Caco-2 (cell line): Measurements from ENCODE around the gene LPAR3. TPM values are rescaled to one million over a fixed set of nuclear protein-coding genes. Genes with fewer than 3 reads are reported as not detected.

Experiments
- BruUV-seq: library from RNA; stranded (reverse); fragments of 400-500 nt; replicated peaks from 2 replicates; lab custom pipeline; 2021; lab: Mats Ljungman, UMichigan
- CTCF ChIA-PET: fragments of 300-600 bp; sonication (Branson Sonifier 250); formaldehyde crosslinking; loops from one replicate; lab custom pipeline; 2022; ENCODE audit warnings: antibody characterized with exemption; lab: Charles Lee
- POLR2A ChIA-PET: fragments of 300-600 bp; sonication (Branson Sonifier 250); formaldehyde crosslinking; loops from one replicate; lab custom pipeline; 2022; ENCODE audit warnings: antibody characterized with exemption; lab: Charles Lee
- DNase-seq, 2 experiments: peaks; one replicate each; pipeline versions ENCODE4 v3.0.0 to v3.0.0-alpha.2; 2020 to 2022
- H3K27me3 ChIP-seq: replicated peaks from 2 replicates; pipeline ENCODE4 v1.6.0; 2011; ENCODE audit warnings: low read length; ENCODE audit not compliant: control insufficient read depth, insufficient read depth
- H3K36me3 ChIP-seq: 2 replicates; pipeline ENCODE4 v1.5.1; 2011; ENCODE audit warnings: low read length; ENCODE audit not compliant: control insufficient read depth, insufficient read depth
- H3K4me1 ChIP-seq: fragments of 250-450 bp; sonication (Bioruptor Pico); 2 replicates; pipeline ENCODE4 v1.5.1; 2020; ENCODE audit warnings: mild to moderate bottlenecking
- H3K4me3 ChIP-seq: 2 replicates; pipeline ENCODE4 v1.5.1; 2011; ENCODE audit warnings: low read depth, mild to moderate bottlenecking, control low read depth, low read length
- H3K9me3 ChIP-seq: fragments of 250-450 bp; sonication (Bioruptor Pico); 2 replicates; pipeline ENCODE4 v1.5.1; 2020; ENCODE audit warnings: mild to moderate bottlenecking, moderate library complexity
- H3K27ac Mint-ChIP-seq: one replicate; pipeline ENCODE4 v1.8.0; 2022; ENCODE audit warnings: mixed read lengths; ENCODE audit not compliant: unreplicated experiment
- H3K27me3 Mint-ChIP-seq: one replicate; pipeline ENCODE4 v1.8.0; 2022; ENCODE audit warnings: mixed read lengths; ENCODE audit not compliant: insufficient read depth, unreplicated experiment
- H3K36me3 Mint-ChIP-seq: one replicate; pipeline ENCODE4 v1.8.0; 2022; ENCODE audit warnings: mild to moderate bottlenecking, mixed read lengths; ENCODE audit not compliant: insufficient read depth, unreplicated experiment
- H3K4me1 Mint-ChIP-seq: one replicate; pipeline ENCODE4 v1.8.0; 2022; ENCODE audit warnings: low read depth, mixed read lengths; ENCODE audit not compliant: unreplicated experiment
- H3K4me3 Mint-ChIP-seq: one replicate; pipeline ENCODE4 v1.8.0; 2022; ENCODE audit warnings: mild to moderate bottlenecking, moderate library complexity, mixed read lengths; ENCODE audit not compliant: unreplicated experiment
- H3K9me3 Mint-ChIP-seq: one replicate; pipeline ENCODE4 v1.8.0; 2022; ENCODE audit warnings: mixed read lengths; ENCODE audit not compliant: unreplicated experiment
- intact Hi-C: fragments of 100-400 bp; cut with micrococcal nuclease; formaldehyde crosslinking; loops from one replicate; pipeline ENCODE4 v1.10.0; 2022; ENCODE audit not compliant: unreplicated experiment
- total RNA-seq: library from RNA; stranded (reverse); gene quantifications from 2 replicates; pipeline ENCODE4 v1.2.3, GENCODE V29; 2022
- TF ChIP-seq, protein P1 (sequence below), 2 experiments: fragments of 200-600 bp in 1 of 2; IDR thresholded peaks; 1 replicate in 1 of 2; 2 replicates in 1 of 2; pipeline versions ENCODE4 v1.5.1 to v1.8.0; 2011 to 2022; ENCODE audit warnings: antibody characterized with exemption in 1 of 2, control low read depth in 1 of 2, inconsistent platforms in 1 of 2, low read depth in 1 of 2, low read length in 1 of 2, mild to moderate bottlenecking in 1 of 2, moderate library complexity in 1 of 2; ENCODE audit not compliant: insufficient read depth in 1 of 2, severe bottlenecking in 1 of 2, unreplicated experiment in 1 of 2

The LPAR3 gene
- total RNA-seq, 1 experiment from 2014 or later, result not detected

DNA sequence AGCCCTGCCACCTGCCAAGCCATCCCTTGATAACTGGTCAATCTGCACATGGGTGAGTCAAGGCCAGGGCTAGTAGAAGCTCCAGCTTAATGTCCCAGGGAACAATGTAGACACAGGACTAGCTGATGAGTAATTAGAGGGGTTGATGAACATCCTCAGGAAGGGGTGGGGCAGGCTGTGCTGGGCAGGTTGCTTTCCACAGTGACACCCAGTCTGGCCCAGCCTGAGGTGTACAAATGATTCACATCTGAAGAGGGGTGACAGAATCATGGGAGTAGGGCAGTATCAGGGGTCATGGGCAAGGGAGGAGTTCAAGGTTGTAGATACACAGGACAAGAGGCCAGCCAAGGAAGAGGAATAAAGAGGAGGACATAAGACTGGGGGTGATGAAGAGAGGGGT is 4.3 kb downstream of the LPAR3 start:
- Histone ChIP-seq H3K4me3 (no peak overlapping the region), H3K4me1 (no peaks in the 10 kb centered on the region), H3K36me3 (no peaks in the 10 kb centered on the region), H3K9me3 (no peaks in the 10 kb centered on the region), H3K27me3 (no peaks in the 10 kb centered on the region; the same call in none of the 2 replicates)
- BruUV-seq, result no TSS peak
- intact Hi-C loops, result no loop called here
- no peak overlapping the region for H3K27ac Mint-ChIP-seq
- TF ChIP-seq, protein P1, sequence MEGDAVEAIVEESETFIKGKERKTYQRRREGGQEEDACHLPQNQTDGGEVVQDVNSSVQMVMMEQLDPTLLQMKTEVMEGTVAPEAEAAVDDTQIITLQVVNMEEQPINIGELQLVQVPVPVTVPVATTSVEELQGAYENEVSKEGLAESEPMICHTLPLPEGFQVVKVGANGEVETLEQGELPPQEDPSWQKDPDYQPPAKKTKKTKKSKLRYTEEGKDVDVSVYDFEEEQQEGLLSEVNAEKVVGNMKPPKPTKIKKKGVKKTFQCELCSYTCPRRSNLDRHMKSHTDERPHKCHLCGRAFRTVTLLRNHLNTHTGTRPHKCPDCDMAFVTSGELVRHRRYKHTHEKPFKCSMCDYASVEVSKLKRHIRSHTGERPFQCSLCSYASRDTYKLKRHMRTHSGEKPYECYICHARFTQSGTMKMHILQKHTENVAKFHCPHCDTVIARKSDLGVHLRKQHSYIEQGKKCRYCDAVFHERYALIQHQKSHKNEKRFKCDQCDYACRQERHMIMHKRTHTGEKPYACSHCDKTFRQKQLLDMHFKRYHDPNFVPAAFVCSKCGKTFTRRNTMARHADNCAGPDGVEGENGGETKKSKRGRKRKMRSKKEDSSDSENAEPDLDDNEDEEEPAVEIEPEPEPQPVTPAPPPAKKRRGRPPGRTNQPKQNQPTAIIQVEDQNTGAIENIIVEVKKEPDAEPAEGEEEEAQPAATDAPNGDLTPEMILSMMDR (IDR thresholded peaks at IDR 0.05; ENCODE audit: insufficient read depth in 1 of 2, low read depth in 1 of 2, low read length in 1 of 2, severe bottlenecking in 1 of 2, unreplicated experiment in 1 of 2), result no peak
- peaks cover 18% of the 10 kb centered on the region for H3K27me3 Mint-ChIP-seq
- no peak for DNase-seq
- H3K4me1 Mint-ChIP-seq, result no peaks in the 10 kb centered on the region
- H3K36me3 Mint-ChIP-seq, result no peaks in the 10 kb centered on the region
- CTCF ChIA-PET, result no interaction called here
- no peaks in the 10 kb centered on the region for H3K9me3 Mint-ChIP-seq
- POLR2A ChIA-PET, result no interaction called here
- H3K4me3 Mint-ChIP-seq, result no peak overlapping the region

DNA sequence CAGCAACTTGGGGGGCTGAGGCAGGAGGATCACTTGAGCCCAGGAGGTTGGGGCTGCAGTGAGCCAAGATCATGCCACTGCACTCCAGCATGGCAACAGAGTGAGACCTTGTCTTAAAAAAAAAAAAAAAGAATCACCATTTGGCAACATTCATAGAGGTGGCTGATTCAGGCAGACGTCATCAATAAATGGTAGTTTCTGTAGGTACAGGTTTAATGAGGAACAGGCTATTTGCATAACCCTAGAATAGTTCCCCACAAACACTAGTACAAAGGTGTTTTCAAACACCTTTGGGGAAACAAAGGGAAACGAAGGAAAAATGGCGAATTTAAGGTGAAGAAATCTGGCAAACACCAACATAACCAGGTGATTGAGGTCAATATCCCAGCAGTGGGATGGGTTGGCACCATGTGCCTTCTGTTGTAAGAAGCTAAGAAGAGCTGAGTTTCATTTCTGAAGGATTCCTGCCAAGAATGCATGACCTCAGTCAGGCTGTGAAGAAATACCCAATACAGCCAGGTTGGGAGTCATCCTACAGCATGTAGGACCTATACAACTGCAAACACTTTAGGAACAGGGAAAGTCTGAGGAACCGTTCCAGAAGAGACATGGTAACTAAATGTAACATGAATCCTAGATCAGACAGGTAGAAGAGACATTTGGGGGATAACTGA is 5.6 kb downstream of the LPAR3 start:
- intact Hi-C loops, result no loop called here
- H3K27ac Mint-ChIP-seq, result no peak overlapping the region
- POLR2A ChIA-PET, result no interaction called here
- no peaks in the 10 kb centered on the region for H3K9me3 Mint-ChIP-seq
- no peaks in the 10 kb centered on the region for H3K36me3 ChIP-seq
- H3K9me3 ChIP-seq, result no peaks in the 10 kb centered on the region
- TF ChIP-seq, protein P1 (IDR thresholded peaks at IDR 0.05; ENCODE audit: insufficient read depth in 1 of 2, low read depth in 1 of 2, low read length in 1 of 2, severe bottlenecking in 1 of 2, unreplicated experiment in 1 of 2), result no peak
- no peaks in the 10 kb centered on the region; the same call in 1 of the 2 replicates for H3K27me3 ChIP-seq
- no peak for DNase-seq
- peaks cover 18% of the 10 kb centered on the region for H3K27me3 Mint-ChIP-seq
- no peaks in the 10 kb centered on the region for H3K36me3 Mint-ChIP-seq
- no TSS peak for BruUV-seq
- H3K4me1 Mint-ChIP-seq, result no peaks in the 10 kb centered on the region
- H3K4me1 ChIP-seq, result no peaks in the 10 kb centered on the region
- CTCF ChIA-PET, result no interaction called here
- H3K4me3 Mint-ChIP-seq, result no peak overlapping the region
- H3K4me3 ChIP-seq, result no peak overlapping the region

DNA sequence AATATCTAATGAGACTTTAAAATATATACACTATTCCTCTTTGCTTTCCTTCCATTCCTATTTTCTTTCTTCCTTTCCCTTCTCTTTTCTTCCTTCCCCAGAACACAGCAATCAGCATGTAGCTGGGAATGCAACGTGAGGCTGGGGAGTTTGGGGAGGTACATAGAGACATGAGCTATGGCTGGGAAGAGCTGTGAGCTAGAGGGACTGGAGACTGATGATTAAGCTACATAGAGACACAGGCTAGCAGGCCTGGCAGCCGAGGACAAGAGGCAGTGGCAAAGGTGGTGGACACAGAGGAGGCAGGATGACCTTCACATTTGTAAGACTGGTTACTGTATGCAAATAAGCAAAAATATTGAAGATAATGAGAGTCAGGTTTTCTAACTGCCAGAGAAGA is 7.5 kb downstream of the LPAR3 start:
- H3K27ac Mint-ChIP-seq, result no peak overlapping the region
- H3K9me3 ChIP-seq, result no peaks in the 10 kb centered on the region
- POLR2A ChIA-PET, result no interaction called here
- no peaks in the 10 kb centered on the region for H3K36me3 Mint-ChIP-seq
- H3K27me3 ChIP-seq, result no peaks in the 10 kb centered on the region
- H3K4me1 ChIP-seq, result no peaks in the 10 kb centered on the region
- TF ChIP-seq, protein P1 (IDR thresholded peaks at IDR 0.05; ENCODE audit: insufficient read depth in 1 of 2, low read depth in 1 of 2, low read length in 1 of 2, severe bottlenecking in 1 of 2, unreplicated experiment in 1 of 2), result no peak
- BruUV-seq, result no TSS peak
- H3K4me3 Mint-ChIP-seq, result no peak overlapping the region
- no peaks in the 10 kb centered on the region for H3K4me1 Mint-ChIP-seq
- CTCF ChIA-PET, result no interaction called here
- no peaks in the 10 kb centered on the region for H3K36me3 ChIP-seq
- no peak for DNase-seq
- H3K4me3 ChIP-seq, result no peak overlapping the region
- H3K27me3 Mint-ChIP-seq, result peaks cover 11% of the 10 kb centered on the region
- H3K9me3 Mint-ChIP-seq, result peaks cover 9% of the 10 kb centered on the region
- intact Hi-C loops, result no loop called here
